ENCODE results near the gene RGCC.

DNA sequence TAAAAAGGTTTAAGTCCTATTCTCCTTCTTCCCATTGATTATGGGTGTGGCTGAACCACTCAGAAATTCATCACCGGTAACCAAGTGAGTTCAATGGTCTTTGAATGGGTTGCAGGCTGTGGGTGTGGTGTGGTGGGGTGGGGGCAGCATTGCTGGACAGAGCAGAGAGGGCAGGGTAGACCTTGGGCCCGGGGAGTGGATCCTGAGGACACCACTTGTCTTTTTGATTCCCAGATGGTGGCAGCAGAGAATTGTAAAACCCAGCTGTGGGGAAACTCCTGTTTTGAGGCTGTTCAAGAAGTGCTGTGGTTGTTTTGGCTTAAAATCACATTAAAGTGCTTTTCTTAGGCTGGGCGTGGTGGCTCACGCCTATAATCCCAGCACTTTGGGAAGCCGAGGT, 45.8 kb upstream of the RGCC start:
- TF ChIP-seq RAD21 (conservative IDR thresholded peaks at IDR 0.05) = no peak
- TF ChIP-seq, protein P1, sequence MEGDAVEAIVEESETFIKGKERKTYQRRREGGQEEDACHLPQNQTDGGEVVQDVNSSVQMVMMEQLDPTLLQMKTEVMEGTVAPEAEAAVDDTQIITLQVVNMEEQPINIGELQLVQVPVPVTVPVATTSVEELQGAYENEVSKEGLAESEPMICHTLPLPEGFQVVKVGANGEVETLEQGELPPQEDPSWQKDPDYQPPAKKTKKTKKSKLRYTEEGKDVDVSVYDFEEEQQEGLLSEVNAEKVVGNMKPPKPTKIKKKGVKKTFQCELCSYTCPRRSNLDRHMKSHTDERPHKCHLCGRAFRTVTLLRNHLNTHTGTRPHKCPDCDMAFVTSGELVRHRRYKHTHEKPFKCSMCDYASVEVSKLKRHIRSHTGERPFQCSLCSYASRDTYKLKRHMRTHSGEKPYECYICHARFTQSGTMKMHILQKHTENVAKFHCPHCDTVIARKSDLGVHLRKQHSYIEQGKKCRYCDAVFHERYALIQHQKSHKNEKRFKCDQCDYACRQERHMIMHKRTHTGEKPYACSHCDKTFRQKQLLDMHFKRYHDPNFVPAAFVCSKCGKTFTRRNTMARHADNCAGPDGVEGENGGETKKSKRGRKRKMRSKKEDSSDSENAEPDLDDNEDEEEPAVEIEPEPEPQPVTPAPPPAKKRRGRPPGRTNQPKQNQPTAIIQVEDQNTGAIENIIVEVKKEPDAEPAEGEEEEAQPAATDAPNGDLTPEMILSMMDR (IDR thresholded peaks at IDR 0.05; ENCODE audit: poor library complexity, severe bottlenecking) = no peak
- no peak for TF ChIP-seq POLR2AphosphoS5 (IDR thresholded peaks at IDR 0.05)
- no peak for TF ChIP-seq EZH2 (IDR thresholded peaks at IDR 0.05; ENCODE audit: borderline replicate concordance, insufficient read depth, low read length, poor library complexity, severe bottlenecking)
- no peak for TF ChIP-seq MXI1 (conservative IDR thresholded peaks at IDR 0.05; ENCODE audit: poor library complexity, severe bottlenecking)
- TF ChIP-seq, protein P2, sequence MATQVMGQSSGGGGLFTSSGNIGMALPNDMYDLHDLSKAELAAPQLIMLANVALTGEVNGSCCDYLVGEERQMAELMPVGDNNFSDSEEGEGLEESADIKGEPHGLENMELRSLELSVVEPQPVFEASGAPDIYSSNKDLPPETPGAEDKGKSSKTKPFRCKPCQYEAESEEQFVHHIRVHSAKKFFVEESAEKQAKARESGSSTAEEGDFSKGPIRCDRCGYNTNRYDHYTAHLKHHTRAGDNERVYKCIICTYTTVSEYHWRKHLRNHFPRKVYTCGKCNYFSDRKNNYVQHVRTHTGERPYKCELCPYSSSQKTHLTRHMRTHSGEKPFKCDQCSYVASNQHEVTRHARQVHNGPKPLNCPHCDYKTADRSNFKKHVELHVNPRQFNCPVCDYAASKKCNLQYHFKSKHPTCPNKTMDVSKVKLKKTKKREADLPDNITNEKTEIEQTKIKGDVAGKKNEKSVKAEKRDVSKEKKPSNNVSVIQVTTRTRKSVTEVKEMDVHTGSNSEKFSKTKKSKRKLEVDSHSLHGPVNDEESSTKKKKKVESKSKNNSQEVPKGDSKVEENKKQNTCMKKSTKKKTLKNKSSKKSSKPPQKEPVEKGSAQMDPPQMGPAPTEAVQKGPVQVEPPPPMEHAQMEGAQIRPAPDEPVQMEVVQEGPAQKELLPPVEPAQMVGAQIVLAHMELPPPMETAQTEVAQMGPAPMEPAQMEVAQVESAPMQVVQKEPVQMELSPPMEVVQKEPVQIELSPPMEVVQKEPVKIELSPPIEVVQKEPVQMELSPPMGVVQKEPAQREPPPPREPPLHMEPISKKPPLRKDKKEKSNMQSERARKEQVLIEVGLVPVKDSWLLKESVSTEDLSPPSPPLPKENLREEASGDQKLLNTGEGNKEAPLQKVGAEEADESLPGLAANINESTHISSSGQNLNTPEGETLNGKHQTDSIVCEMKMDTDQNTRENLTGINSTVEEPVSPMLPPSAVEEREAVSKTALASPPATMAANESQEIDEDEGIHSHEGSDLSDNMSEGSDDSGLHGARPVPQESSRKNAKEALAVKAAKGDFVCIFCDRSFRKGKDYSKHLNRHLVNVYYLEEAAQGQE (IDR thresholded peaks at IDR 0.05; ENCODE audit: borderline replicate concordance) = no peak
- TF ChIP-seq EP300 (conservative IDR thresholded peaks at IDR 0.05; ENCODE audit: poor library complexity, severe bottlenecking) = no peak
- no peak for TF ChIP-seq TAF1 (IDR thresholded peaks at IDR 0.05; ENCODE audit: low read depth)
- TF ChIP-seq SMC3 (conservative IDR thresholded peaks at IDR 0.05; ENCODE audit: poor library complexity) = no peak
